ENCODE measurements around the gene PIK3CG.
"Not testable (repeated sequence)": the region's sequence is repeated elsewhere in the genome, so short reads cannot be mapped to it uniquely, and the experiment has no call there.

Gene PIK3CG

DNA sequence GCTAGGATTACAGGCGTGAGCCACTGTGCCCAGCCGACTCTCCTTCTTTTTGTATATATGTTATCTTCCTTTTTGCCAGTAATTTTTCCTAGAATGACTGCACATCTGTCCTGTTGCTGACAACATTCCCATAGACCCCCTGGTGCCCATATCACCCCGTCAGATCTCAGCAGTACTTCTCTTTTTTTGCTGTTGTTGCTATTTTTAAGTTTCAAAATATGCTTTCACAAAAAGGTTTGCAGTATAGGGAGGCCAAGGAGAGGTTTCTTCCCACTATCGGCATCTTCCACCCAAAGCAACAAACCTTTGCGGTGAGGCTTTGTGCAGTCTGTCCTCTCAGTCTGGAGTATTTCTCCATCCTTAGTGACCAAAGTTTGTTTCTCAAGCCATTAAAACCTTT lies 23.1 kb downstream of the PIK3CG start:
- no peak for FAIRE-seq

DNA sequence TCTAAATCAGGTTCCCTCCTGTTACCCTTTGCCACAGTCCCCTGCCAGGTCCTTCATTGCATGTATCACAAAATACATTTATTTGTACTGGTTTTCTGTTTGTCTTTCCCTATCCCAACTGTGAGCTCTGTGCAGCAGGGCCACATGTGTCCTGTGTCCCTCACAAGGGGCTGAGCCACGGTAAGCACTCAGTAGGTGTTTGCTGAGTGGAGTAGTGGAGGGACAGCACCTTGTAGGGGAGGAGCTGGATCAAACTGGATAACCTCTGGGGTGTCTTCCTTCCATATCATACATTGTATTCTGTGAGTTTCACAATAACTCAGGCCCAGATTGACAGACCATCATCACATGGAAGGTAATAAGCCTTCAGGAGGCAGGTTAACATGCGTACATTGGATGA lies 25.9 kb downstream of the PIK3CG start:
- FAIRE-seq = no peak

DNA sequence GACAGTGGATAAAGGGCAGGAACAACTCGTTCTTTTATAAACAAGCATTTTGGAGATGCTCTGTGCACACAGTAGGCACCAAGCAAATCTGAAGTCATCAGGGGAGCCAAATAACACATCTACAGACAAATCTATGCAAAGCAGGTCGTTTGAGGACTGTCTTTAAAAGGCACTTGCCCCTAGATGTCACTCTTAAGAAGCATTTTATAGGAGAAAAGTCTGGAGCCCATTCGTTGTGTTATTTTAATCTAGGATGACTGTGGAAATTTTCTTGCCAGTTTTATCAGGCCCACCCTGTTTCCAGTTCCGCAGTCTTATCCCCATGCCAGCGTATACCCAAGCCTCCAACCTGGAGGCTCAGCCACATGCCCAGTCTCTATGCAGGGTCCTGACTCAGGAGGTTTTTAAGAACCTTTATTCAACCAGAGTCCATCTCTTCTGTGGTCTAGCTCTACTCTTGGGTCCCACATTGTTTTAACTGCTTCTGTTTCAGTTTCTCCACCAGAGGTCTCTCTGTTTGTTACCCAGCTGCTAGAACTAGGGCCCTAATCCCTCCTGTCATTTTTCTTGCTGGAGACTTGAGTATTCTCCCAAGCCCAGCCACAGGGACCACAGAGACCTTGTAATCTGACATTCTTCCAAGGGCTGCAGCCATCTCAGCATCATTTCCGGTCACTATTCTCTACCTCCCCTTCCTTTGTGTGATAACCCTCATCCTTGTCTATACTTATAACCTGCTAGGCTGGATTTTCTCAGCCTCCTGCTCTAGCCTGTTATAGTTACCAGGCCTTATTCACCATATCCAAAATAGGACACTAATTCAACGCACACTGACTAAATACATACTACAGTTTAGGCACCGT lies 26.7 kb downstream of the PIK3CG start:
- FAIRE-seq = no peak

DNA sequence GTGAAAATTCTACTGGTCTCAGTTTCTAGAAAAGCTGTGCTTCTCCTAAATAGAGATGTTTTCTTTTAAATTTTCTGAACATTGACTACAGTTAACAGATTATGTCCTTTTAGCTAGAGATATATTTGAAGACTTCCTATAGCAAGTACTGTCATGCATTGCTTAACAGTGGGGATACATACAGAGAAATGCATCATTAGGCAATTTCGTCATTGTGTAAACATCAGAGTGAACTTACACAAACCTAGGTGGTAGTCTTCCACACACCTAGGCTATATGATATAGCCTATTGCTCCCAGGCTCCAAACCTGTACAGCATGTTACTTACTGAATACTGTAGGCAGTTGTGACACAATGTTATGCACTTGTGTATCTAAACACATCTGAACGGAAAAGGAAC lies 28.5 kb downstream of the PIK3CG start:
- FAIRE-seq = no peak

DNA sequence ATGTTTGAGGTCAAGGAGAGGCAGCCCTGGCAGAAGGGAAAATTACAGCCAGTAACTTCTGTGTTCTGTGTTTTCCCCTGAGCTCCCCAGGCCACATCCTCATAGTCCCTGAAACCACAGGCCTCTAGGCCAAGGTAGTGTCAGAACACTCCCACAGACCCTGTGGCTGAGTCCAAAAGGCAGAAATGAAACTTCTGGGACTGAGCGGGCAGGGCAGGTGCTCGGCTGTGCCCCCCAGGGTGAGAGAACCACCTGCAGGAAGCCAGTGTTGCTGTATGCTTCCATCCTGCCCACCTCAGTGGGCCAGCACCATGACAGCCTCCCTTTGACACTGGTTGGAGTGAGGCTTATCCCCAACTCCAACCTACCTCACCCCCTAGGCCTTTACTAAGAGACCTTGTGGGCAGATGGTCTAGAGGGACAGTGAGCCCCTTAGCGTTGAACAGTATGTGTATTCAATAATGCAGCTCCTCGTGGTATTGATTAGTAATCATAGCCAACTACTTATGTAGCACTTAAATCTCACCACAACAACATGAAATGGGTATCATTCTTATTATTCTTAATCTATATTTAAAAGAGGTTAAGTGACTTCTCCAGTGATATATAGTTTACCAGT lies 30.3 kb downstream of the PIK3CG start:
- no peak for FAIRE-seq

DNA sequence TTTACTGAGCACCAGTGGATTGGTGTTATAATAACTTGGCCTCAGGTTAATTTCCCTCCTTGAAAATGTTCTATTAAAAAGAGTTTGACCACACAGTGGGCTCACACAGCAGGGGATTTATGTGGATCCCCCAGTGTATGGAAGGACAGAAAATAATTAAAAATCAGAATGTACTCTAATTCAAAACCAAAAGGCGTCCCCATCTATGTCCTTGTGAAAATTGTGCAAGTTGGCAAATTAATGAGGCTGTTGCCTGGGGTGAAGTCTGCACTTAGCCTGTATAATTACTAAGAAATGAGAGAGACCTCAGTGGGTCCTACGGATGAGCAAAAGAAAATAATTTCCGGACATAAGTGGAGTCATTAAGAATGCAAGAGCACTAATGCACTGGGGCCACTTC lies 31.1 kb downstream of the PIK3CG start:
- FAIRE-seq = no peak

DNA sequence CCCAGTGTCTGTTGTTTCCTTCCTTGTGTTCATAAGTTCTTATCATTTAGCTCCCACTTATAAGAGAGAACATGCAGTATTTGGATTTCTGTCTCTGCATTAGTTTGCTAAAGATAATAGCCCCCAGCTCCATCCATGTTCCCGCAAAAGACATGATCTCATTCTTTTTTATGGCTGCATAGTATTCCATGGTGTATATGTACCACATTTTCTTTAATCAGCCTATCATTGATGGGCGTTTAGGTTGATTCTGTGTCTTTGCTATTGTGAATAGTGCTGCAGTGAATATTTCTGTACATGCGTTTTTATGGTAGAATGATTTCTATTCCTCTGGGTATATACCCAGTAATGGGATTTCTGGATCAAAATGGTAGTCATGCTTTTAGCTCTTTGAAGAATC lies 32.5 kb downstream of the PIK3CG start:
- not testable (repeated sequence) for FAIRE-seq

DNA sequence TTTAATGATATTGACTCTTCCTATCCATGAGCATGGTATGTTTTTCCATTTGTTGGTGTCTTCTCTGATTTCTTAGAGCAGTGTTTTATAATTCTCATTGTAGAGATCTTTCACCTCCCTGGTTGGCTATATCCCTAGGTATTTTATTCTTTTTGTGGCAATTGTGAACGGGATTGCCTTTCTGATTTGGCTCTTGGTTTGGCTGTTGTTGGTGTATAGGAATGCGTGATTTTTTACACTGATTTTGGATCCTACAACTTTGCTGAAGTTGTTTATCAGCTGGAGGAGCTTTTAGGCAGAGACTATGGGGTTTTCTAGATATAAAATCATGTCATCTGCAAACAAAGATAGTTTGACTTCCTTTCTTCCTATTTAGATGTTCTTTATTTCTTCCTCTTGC lies 33.9 kb downstream of the PIK3CG start:
- FAIRE-seq = not testable (repeated sequence)

DNA sequence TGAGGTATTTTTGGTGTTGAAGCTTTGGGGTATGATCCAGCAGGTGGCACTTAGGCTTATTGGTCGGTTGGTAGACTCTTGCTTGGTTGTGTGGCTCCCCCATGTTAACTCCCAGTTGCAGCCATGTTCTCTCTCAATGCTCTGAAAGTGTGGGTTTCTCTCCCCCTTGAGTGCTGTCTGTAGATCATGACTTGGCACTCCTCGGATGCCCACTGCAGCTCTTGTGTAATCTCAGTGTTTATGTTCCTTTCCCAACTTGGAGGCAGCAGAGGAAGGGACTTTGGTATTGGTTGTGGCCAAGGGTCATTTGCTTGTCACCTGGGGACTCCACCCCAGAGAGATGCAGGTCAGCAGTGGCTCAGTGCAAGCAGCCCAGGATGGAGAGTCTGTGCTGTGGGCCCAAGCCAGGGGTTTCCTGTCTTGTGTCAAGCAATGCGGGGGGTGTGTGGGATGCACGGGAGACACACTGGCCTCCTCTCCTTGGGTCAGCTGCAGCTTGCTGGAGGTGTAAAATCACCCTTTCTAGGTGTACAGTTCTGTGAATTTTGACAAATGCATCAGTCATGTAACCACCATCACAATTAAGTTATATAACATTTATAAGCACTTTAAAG lies 36.9 kb downstream of the PIK3CG start:
- no peak for FAIRE-seq

DNA sequence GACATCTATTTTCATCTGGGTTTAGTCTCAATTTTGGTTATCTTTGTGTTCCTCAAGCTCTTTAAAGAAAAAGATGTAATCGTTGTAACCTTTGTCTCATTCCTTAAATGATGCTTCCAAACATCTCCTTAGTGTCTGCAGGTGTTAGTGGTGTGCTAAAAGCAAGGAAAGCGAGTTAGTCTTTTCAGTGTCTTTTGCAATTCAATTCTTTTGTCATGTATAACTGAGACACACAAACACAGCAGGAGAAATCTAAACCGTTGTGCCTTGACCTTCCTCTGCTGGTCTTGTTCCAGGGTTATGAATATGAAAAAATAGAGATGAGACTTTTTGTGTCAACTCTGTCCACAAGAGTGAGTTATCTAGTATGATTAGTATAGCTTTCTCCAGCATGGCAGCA lies 40.7 kb downstream of the PIK3CG start:
- no peak for FAIRE-seq

DNA sequence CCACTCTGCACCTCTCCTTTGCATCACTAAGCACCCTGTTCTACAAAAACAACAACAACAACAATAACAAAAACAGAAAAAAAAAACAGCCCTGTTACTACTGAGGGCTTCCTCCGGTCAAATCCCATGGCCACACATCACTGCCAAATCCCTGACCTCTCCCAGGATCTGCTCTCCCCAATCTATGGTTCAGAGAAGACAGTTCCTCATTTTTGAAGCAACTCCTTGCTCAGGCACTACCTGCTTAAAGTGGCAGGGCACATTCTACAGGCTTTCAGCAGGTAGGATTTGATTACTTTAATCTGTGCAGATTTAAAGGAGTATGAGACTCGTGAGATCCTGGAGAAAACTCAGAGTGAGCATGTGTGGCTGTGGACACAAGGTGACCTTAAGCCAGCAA lies 46.9 kb downstream of the PIK3CG start:
- FAIRE-seq = no peak

DNA sequence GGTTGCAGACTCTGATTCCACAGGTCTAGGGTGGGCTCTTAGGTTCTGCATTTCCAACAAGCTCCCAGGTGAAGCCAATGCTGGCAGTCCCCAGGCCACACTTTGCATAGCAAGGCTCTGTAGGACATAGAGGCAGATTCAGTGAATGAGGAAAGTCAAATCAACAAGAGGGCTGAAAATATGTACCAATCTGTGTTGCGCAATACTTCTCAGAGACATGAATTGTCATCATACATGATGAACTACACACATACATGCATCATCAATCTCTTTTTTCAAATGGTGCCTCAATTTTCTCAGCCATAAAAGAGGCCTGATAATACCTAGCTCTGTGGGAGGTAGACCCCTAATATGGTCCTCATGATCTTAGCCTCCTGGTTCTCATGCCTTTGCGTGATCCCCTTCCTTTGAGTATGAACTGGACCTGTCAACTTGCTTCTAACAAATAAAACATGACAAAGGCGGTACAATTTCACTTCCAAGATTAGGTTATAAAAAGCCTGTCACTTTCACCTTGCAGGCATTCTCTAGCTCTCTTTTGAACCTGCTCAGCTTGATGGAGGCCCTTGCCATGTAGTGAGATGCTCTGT lies 49.0 kb downstream of the PIK3CG start:
- no peak for FAIRE-seq

DNA sequence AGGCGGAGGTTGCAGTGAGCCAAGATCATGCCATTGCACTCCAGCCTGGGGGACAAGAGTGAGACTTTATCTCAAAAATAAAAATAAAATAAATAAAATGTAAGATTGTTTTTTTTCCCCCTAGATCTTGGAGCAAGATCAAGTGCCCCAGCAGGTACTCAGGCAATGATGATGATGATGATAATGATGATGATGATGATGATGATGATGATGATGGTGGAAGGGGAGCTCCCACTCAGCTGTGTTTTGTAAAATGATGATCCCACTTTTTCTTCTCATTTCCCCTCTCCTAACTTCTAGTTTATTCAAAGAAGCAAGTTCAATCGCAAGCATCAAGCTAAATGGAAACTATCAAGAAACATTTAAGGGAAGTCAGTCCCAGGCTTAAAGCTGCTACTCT lies 50.3 kb downstream of the PIK3CG start:
- no peak for FAIRE-seq

DNA sequence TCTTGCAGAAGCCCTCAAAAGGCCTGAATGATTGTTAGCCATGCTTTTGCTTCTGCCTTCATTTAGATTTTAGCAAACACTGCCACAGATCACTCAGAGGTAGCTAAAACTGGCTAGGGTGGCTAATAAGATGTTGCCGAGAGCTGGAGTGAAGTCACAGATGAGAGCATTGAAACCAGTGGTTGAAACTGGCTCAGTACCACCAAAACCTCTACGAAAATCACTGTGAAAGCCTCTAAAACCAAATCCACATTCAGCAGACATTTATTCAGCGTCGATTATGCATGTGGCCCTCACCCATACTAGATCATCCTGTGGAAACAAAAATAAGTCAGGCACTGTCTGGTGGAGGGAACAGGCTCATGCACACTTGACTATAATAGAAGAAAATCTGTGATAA lies 50.8 kb downstream of the PIK3CG start:
- no peak for FAIRE-seq

DNA sequence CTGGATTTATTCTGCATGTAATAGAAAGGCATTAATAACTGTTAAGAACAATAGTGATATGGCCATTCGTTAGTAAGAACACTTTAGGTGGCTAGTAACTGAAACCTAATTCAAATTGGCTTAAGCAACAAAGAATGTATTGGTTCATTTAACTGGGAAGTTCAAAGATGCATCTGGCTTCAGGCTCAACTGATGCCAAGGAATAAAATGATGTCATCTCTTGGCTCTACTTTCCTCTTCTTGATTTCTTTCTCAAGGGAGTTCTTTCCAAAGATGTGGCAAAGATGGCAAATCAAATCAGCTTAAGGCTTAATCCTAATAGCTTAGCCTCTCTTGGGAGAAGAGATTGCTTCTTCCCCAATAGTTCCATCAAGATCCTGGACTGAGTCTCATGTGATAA lies 51.6 kb downstream of the PIK3CG start:
- FAIRE-seq = no peak

DNA sequence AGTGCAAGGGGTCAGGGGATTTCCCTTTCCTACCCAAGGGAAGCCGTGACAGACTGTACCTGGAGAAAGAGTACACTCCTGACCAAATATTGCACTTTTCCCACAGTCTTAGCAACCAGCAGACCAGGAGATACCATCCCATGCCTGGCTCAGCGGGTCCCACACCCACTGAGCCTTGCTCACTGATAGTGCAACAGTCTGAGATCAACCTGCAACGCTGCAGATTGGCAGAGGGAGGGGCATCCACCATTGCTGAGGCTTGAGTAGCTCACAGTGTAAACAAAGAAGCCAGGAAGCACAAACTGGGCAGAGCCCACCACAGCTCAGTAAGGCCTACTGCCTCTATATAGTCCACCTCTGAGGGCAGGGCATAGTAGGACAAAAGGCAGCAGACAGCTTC lies 53.9 kb downstream of the PIK3CG start:
- no peak for FAIRE-seq

DNA sequence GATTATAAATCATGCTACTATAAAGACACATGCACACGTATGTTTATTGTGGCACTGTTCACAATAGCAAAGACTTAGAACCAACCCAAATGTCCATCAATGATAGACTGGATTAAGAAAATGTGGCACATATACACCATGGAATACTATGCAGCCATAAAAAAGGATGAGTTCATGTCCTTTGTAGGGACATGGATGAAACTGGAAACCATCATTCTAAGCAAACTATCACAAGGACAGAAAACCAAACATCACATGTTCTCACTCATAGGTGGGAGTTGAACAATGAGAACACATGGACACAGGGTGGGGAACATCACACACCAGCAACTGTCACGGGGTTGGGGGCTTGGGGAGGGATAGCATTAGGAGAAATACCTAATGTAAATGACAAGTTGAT lies 59.4 kb downstream of the PIK3CG start:
- not testable (repeated sequence) for FAIRE-seq

DNA sequence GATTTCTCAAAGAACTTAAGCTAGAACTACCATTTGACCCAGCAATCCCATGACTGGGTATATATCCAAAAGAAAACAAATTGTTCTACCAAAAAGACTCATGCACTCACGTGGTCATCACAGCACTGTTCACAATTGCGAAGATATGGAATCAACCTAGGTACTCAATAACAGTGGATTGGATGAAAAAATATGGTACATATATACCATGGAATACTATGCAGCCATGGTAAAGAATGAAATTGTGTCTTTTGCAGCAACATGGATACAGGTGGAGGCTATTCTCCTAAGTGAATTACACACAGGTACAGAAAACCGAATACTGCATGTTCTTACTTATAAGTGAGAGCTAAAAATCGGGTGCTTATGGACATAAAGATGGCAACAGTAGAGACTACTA lies 61.8 kb downstream of the PIK3CG start:
- FAIRE-seq = no peak

DNA sequence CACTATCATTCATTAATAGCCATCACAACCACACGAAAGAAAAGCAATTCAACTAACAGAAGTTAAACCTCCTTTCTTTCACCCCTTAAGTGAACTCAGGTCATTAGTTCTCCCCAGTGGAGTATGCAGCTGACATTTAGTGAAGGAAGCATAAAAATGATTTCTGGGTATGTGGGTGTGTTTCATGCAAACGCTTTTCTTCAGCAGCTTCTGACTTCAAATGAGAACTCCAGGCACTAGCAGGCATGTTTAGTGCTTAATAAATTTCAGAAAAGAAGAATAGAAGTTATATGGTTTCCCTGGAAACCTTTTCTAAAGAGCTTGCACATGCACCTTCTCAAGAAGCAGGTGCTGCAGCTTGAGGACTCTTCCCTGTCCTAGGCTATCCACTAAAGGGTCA lies 62.5 kb downstream of the PIK3CG start:
- no peak for FAIRE-seq

DNA sequence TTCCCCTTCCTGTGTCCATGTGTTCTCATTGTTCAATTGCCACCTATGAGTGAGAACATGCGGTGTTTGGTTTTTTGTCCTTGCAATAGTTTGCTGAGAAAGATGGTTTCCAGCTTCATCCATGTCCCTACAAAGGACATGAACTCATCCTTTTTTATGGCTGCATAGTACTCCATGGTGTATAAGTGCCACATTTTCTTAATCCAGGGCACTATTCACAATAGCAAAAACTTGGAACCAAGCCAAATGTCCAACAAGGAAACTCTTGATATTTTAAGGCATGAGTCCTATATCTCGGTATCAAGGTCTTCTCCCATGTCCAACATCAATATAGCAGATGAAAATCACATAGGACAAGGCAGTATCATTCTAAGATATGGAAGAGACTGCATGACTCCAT lies 64.5 kb downstream of the PIK3CG start:
- FAIRE-seq = not testable (repeated sequence)

DNA sequence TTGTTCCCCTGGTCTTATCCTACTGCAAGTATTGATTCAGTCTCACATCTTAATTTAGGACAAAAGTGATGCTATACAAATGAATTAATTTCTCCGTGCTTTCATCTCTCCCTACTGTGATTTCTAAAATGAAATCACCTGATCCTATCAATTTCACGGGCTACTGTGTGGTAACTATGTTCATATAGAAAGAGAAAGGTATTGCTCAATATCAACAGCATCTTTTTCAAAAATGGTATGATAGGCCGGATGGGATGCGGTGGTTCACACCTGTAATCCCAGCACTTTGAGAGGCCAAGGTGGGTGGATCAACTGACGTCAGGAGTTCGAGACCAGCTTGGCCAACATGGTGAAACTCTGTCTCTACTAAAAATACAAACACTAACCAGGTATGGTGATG lies 71.2 kb downstream of the PIK3CG start:
- no peak for FAIRE-seq

DNA sequence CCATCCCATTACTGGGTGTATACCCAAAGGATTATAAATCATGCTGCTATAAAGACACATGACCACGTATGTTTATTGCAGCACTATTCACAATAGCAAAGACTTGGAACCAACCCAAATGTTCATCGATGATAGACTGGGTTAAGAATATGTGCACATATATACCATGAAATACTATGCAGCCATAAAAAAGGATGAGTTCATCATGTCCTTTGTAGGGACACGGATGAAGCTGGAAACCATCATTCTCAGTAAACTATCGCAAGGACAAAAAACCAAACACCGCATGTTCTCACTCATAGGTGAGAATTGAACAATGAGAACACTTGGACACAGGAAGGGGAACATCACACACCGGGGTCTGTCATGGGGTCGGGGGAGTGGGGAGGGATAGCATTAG lies 73.0 kb downstream of the PIK3CG start:
- FAIRE-seq = not testable (repeated sequence)

DNA sequence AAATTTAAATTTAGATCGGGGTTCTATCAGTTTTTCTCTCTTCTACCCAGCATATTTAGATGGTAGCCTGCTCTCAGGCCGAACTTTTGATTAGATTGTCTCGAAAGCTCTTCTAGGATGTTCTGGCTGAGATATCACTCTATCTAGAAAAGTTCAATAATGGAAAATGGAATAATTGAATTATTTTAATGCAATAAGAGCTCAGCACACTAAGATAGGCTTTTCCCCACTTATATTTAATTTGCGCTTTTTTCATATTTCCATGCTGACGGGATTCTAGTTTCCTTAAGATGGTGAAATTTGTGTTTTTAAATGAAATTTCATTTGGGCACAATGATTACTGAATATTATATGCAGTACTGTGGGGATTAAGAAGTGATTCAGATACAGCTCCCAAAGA lies 73.7 kb downstream of the PIK3CG start:
- no peak for FAIRE-seq

All from TTC549 (cell line).